Anterior cingulate cortex (tissue), 58 donors: ENCODE data around the gene MMP24.
A peak's percentile ranks its signal among the peaks of the same experiment; 100 is the strongest.
"Not testable (repeated sequence)": the region's sequence is repeated elsewhere in the genome, so short reads cannot be mapped to it uniquely, and the experiment has no call there.

Experiments
- DNase-seq, 58 donors: peaks; one replicate each; lab custom pipeline; 2025; lab: John Stamatoyannopoulos, UW

MMP24 gene

DNA sequence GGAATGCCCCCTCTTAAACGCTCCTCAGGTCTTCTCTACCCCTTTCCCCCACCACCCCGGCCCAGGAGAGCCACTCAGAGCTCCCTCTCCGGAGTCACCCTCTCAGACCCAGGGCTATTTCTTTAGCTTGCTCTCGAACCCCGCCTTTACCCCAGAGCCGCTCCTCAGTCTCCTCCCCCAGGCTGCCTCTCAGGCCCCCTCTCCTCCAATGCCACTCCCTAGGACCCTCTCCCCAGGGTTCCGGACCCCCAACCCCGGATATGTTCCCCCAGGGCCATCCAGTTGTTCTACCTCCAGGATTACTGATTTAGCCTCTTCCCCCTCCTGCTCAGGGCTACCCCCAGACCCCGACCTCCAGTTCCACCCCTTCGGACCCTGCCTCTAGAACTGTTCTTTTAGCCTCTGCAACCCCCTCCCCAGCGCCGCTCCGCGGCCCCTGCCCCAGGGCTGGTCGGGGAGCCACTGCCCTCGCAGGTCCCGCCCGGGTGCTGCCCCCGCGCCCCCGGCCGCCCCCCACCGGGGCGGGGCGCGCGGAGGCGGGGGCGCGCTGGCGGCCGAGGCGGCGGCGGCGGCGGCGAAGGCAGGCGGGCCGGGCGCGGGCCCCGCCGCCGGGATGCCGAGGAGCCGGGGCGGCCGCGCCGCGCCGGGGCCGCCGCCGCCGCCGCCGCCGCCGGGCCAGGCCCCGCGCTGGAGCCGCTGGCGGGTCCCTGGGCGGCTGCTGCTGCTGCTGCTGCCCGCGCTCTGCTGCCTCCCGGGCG, at the start of gene MMP24:
Gene MMP24, plus strand, starts transcription at position 565 of the 758 bp plus-strand sequence. Its CDS starts 49 bp downstream, at position 614.
- peak in 1 of 58 donors; percentile 26 for DNase-seq

DNA sequence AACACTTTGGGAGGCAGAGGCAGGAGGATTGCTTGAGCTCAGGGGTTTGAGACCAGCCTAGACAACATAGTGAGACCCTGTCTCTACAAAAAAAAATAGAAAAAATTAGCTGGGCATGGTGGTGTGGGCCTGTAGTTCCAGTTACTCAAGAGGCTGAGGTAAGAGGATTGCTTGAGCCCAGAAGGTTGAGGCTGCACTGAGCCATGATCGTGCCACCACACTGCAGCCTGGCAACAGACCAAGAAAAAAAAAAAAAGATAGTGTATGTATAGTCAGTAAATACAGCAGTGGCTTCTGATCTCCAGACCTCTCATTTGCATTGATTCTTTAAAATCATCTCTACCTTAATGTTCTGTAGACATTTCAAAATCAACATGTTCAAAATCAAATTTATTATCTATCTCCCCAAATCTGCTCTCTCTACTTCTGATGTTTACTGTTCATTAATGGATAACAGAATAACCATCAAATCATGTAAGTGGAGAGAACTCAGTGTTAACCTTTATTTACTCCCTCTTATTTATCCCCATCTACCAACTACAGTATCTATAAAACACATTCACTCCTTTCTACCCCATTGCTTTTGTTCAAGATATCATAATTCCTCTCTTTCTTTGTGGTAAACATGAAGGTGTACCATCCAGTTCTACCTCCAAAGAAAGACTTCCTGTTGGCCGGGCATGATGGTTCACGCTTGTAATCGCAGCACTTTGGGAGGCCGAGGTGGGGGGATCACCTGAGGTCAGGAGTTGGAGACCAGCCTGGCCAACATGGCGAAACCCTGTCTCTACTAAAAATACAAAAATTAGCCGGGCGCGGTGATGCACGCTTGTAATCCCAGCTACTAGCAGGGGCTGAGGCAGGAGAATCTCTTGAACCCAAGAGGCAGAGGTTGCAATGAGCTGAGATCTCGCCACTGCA, 46.9 kb upstream of the MMP24 start:
- no peak for DNase-seq

DNA sequence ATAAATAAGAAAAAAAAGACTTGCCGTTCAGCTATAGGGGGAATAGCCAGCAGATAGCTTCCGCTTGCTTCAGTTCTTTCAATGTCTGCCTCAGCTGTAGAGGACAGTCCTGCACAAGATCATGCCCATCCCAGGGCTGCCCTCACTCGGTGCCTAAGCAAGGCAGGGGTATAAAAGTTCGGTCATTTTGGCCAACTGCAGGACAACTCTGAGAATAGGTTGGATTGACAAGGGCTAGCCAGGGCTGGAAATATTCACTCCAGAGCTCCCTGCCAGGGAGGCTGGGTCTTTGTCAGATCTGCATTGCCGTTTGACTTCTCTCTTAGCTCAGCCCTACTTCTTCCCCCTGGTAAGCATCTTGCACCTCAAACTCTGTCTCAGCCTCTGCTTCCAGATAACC, 46.2 kb upstream of the MMP24 start:
- no peak for DNase-seq

DNA sequence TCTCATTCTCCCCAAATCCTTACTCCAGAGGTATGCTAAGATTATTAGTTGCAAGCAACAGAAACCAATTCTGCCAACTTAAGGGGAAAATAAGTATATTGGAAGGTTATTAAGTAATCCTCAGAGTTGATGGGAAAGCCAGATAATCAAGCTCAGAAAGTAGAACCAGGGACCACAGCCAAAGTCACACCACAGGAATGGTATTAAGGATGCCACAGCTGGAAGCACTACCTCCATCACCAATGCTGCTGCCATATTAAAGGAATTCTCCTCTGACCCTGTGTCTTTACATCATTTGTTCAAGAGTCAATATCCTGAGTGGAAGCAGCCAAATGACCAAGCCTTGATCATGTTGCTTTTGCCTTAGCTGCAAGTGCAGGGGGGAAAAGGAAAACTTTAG, 44.8 kb upstream of the MMP24 start:
- no peak for DNase-seq

DNA sequence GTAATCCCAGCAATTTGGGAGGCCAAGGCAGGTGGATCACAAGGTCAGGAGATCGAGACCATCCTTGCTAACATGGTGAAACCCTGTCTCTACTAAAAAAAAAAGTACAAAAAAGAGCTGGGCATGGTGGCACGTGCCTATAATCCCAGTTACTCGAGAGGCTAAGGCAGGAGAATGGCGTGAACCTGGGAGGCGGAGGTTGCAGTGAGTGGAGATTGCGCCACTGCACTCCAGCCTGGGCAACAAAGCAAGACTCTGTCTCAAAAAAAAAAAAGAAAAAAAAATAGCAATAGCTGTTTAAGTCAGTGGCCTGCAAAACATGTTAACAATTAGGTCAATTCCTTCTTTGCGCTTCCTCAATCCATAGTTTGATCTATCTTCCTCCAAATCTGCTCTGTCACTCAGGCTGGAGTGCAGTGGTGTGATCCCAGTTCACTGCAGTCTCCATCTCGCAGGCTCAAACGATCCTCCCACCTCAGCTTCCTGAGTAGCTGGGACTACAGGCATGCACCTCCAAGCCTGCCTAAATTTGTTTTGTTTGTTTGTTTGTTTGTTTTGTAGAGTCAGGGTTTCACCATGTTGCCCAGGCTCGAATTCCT, 39.7 kb upstream of the MMP24 start:
- DNase-seq = not testable (repeated sequence)

DNA sequence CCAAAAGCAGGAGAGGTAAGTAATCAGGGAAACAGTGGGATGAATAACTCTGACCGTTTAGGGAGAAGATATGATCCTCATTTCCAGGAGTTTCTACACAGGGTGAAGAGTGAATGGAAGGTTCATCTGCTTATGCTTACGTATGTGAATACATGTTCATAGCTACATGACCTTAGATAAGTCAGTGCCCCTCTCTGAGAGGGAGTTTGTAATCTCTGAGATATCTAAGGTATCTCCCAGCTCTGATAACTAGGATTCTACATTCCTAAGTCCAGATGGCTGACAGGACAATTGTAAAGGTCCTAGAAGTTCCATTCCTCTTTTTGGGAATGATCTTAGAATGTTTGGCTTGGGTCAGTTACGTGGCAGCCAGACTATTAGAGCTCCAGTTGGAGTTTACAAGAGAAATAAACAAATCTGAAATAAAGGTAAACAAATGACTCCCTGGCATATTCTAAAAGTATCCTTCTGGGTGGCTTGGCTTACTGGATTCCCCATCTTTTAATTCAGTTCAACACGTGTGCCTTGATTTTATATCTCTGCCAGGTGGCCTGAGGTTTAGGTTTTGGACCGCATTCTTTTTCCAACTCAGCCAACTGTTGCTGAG, 38.8 kb upstream of the MMP24 start:
- DNase-seq = no peak

DNA sequence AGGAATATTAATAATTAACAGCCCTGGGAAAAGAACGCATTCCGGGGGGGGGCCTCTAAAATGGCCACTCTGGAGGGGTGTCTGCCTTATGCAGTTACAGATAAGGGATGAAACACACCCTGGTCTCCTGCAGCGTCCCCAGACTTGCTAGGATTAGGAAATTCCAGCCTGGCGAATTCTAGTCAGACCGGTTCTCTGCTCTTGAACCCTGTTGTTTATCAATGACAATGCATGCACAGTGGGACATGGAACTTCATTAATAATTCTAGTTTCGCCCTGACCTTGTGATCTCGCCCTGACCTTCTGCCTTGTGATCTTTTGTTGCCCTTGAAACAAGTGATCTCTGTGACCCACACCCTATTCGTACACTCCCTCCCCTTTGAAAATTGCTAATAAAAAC, 37.3 kb upstream of the MMP24 start:
- not testable (repeated sequence) for DNase-seq

DNA sequence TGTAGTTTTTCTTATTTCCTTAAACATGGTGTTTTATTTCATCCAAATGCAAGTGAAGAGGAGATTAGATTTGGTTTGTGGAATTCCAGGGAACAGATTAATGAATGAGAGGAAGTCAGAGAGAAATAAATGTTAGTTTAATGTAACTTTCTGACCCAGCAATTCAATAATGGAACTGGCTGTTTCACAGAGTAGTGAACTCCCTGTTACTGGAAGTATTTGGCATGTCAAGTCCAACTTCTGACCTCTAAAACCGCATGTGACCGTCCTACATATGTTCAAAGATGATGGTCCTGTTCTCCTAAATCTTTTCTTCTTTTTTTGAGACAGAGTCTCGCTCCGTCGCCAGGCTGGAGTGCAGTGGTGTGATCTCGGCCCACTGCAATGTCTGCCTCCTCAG, 35.9 kb upstream of the MMP24 start:
- DNase-seq = no peak

DNA sequence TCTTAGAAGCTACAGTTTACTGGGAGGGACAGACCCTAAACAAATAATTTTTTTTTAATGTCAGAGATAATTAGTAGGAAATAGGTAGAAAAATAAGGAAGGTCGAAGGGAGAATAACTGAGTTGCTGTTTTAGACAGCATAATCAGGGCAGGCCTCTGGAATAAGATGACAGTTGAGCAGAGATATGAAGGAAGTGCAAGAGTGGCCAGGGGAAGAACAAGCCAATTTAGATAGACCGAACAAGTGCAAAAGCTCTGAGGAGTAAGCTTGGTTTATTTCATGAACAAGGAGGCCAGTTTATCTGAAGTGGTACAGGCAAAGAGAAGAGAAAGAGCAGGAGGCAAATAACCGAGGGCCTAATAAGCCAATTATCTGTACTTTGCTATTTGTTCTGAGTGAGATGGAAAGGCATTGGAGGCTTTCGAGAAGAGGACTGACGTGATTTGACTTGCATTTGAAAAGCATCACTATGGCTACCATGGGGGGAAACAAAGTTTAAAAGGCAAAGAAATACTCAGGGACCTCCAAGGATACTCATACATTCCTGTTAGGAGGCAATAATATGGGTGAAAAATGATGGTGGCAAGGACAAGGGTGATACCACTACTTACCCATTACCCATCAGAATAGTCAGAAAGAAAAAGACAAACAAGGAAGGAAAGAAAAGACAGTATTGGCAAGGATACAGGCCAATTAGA, 34.9 kb upstream of the MMP24 start:
- DNase-seq = no peak

DNA sequence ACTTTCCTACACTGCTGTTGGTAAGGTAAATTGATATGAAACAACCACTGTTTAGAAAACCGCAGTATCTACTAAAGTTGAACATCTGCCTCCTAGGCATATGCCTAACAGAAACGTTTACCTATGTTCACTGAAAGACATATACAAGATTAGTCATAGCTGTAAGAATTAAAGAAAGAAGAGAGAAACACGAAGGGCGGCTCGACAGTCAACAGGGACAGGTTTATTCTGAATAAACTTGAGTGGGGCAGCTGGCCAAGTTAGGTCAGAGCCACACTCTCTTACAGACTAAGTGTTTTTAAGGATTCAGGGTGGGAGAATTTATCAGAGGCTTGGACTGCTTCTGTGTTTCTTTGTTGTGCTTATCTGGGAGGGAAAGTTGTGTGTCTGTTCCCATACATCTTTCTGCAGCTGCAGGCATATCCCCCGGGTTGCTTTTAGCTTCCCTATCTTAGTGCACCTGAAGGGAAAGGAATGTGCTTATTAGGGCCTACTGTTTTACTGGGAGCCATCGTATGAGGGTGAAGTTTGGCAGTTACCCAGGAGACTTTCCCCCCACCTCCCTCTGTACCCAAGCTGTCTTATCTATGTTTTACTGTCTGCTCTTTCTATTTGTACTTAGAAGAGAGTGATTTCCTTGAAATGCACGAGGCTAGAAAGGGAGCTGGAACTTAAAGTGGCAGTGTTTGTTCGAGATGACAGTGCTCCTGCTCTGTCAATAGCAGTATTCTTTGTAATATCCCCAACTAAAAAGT, 34.2 kb upstream of the MMP24 start:
- no peak for DNase-seq

DNA sequence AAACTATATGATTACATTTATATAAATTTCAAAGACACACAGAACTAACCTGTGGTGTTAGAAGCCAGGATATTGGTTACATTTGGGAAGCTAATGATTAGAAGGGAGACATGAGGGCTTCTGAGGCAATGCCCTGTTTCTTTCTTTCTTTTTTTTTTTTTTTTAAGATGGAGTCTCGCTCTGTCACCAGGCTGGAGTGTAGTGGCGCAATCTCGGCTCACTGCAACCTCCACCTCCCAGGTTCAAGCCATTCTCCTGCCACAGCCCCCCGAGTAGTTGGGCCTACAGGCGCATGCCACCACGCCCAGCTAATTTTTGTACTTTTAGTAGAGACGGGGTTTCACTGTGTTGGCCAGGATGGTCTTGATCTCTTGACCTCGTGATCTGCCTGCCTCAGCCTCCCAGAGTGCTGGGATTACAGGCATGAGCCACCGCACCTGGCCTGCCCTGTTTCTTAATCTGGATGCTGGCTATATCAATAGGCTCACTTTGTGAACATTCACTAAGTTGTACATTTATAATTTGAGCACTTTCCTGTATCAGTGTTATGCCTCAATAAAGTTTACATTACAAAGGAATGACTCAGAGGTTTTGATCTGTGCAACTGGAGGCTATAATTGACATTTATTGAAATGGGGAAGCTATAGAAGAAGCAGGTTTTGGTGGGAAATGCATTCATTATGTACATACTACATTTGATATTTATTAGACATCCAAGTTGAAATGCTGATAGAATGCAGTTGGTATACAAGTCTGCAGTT, 33.3 kb upstream of the MMP24 start:
- not testable (repeated sequence) for DNase-seq

DNA sequence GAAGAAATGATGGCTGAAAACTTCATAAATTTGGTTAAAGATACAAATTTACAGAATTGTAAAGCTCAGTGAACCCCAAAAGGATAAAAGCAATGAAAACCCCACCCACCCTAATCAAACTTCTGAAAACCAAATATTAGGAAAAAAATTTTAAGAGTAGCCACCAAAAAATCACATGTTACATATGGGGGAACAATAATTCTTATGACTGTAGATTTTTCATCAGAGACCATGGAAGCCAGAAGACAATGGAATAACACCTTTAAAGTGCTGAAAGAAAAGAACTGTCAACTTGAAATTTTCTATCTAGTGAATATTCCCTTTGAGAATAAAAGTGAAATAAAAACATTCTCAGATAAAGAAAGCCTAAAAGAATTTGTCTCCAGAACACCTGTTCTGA, 30.2 kb upstream of the MMP24 start:
- DNase-seq = no peak

DNA sequence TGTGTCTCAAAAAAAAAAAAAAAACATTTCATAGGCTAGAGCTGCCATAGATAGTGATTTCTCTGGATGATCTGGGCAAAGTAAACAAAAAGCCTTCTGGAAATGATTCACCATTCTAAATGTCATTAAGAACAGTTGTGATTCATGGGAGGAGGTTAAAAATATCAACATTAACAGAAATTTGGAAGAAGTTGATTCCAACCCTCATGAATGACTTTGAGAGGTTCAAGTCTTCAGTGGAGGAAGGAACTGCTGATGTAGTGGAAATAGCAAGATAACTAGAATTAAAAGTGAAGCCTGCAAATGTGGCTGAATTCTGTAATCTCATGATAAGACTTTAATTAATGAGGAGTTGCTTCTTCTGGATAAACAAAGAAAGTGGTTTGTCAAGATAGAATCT, 26.8 kb upstream of the MMP24 start:
- DNase-seq = no peak

DNA sequence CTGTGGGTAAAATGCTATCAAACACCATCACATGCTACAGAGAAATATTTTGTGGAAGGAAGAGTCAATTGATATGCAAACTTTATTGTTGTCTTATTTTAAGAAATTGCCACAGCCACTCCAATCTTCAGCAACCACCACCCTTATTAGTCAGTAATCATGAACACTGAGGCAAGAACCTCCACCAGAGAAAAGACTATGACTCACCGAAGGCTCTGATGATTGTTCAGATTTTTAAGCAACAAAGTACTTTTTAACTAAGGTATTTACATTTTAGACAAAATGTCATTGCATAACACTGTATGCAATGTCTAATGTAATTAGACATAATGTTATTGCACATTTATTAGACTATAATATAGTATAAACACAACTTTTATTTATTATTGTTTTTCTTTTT, 26.2 kb upstream of the MMP24 start:
- no peak for DNase-seq

DNA sequence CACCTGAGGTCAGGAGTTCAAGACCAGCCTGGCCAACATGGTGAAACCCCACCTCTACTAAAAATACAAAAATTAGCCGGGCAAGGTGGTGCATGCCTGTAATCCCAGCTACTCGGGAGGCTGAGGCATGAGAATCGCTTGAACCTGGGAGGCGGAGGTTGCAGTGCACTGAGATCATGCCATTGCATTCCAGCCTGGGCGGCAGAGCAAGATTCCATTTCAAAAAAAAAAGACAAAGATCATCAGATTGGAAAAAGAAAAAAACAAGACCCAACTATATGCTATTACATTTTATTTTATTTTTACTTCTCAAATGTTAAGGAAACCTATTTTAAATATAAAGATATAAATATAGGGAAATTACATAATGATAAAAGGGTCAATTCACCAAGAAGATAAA, 25.0 kb upstream of the MMP24 start:
- not testable (repeated sequence) for DNase-seq

DNA sequence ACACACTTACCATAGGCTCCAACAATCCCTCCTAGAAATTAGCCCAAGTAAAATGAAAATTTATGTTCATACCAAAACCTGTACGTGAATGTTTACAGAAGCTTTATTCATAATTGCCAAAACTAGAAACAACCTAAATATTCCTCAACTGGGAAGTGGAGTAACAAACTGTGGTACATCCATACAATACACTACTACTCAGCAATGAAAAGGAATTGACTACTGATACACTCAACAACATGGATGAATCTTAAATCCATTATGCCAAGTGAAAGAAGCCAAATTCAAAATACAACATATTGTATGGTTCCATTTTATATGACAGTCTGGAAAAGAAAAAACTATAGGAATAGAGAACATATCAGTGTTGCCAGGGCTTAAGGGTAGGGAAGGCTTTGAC, 19.7 kb upstream of the MMP24 start:
- no peak for DNase-seq

DNA sequence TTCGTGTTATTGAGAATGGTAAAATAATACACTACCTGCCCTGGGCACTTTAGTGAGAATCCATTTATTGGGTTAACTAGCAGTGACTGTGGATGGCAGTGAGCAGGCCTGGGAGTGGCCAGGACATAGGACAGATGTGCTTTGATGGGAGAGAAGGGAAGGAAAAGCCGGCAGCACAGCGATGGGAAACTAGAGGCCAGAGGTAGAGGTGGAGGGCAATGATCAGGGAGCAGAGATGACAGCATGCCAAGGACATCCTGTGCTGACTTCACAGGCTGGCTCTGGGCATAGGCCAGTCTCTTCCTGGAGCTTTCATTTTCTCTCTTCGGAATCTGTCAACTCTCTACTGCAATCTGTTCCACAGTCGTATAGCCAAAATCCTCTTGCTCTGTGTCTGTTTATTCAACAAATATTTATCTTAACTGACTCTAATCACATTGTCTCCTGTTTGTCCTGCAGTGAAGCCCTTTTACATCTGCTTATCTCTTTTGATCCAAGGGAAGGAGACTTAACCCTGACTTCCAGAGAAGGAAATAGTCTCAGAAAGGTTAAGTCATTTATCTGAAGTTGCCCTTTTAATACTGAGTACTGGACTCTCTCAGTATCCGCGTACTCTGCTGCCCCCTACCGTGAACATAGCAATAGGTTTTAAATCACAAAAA, 18.4 kb upstream of the MMP24 start:
- peak in 49 of 58 donors; percentile 2 to 81 (median 39) for DNase-seq
